ENCODE results near the gene PDE4DIP.
"Not testable (repeated sequence)": the region's sequence is repeated elsewhere in the genome, so short reads cannot be mapped to it uniquely, and the experiment has no call there.

The PDE4DIP gene

GRCh38 chr1:148909219-148909826, 65.1 kb downstream of the PDE4DIP start:
- not testable (repeated sequence) for H3K4me3 ChIP-seq (ENCODE audit: low read depth, low read length); DNase-seq (ENCODE audit: low read depth)

GRCh38 chr1:148911303-148911928, 67.2 kb downstream of the PDE4DIP start:
- not testable (repeated sequence) for H3K4me3 ChIP-seq (ENCODE audit: low read depth, low read length); DNase-seq (ENCODE audit: low read depth)

GRCh38 chr1:148916222-148916621, 72.0 kb downstream of the PDE4DIP start:
- DNase-seq (ENCODE audit: low read depth); H3K4me3 ChIP-seq (ENCODE audit: low read depth, low read length): not testable (repeated sequence)

- not testable (repeated sequence) for DNase-seq (ENCODE audit: low read depth); H3K4me3 ChIP-seq (ENCODE audit: low read depth, low read length)
These were observed 72.6 kb downstream of the PDE4DIP start for GRCh38 chr1:148916695-148917348.

- not testable (repeated sequence) for H3K4me3 ChIP-seq (ENCODE audit: low read depth, low read length); DNase-seq (ENCODE audit: low read depth)
These were observed 74.7 kb downstream of the PDE4DIP start for GRCh38 chr1:148918836-148919447.

- DNase-seq (ENCODE audit: low read depth); H3K4me3 ChIP-seq (ENCODE audit: low read depth, low read length): not testable (repeated sequence)
These were observed 76.8 kb downstream of the PDE4DIP start for GRCh38 chr1:148921047-148921446.

GRCh38 chr1:148923798-148924197, 79.6 kb downstream of the PDE4DIP start:
- DNase-seq (ENCODE audit: low read depth); H3K4me3 ChIP-seq (ENCODE audit: low read depth, low read length): not testable (repeated sequence)

GRCh38 chr1:148927645-148928044, 83.4 kb downstream of the PDE4DIP start:
- DNase-seq (ENCODE audit: low read depth); H3K4me3 ChIP-seq (ENCODE audit: low read depth, low read length): not testable (repeated sequence)

- DNase-seq (ENCODE audit: low read depth), result not testable (repeated sequence)
These were observed 85.0 kb downstream of the PDE4DIP start for GRCh38 chr1:148929253-148929652.

GRCh38 chr1:148935381-148936002, 91.3 kb downstream of the PDE4DIP start:
- not testable (repeated sequence) for H3K4me3 ChIP-seq (ENCODE audit: low read depth, low read length)

More at GRCh38 chr1:148929253-148929652, 85.0 kb downstream of the PDE4DIP start:
- not testable (repeated sequence) for H3K4me3 ChIP-seq (ENCODE audit: low read depth, low read length)

GRCh38 chr1:148942906-148943305, 98.7 kb downstream of the PDE4DIP start:
- not testable (repeated sequence) for DNase-seq (ENCODE audit: low read depth); H3K4me3 ChIP-seq (ENCODE audit: low read depth, low read length)

More at GRCh38 chr1:148935381-148936002, 91.3 kb downstream of the PDE4DIP start:
- not testable (repeated sequence) for DNase-seq (ENCODE audit: low read depth)

- DNase-seq (ENCODE audit: low read depth); H3K4me3 ChIP-seq (ENCODE audit: low read depth, low read length): not testable (repeated sequence)
These were observed 100.9 kb downstream of the PDE4DIP start for GRCh38 chr1:148945130-148945529.

GRCh38 chr1:148948768-148949167, 104.5 kb downstream of the PDE4DIP start:
- not testable (repeated sequence) for H3K4me3 ChIP-seq (ENCODE audit: low read depth, low read length); DNase-seq (ENCODE audit: low read depth)

GRCh38 chr1:148951336-148952227, 107.4 kb downstream of the PDE4DIP start:
- H3K4me3 ChIP-seq (ENCODE audit: low read depth, low read length), result peak overlapping the region; percentile 63

GRCh38 chr1:148952253-148952937, 108.2 kb downstream of the PDE4DIP start:
- not testable (repeated sequence) for DNase-seq (ENCODE audit: low read depth)
- H3K4me3 ChIP-seq (ENCODE audit: low read depth, low read length), result peak overlapping the region; percentile 63

More at GRCh38 chr1:148951336-148952227, 107.4 kb downstream of the PDE4DIP start:
- DNase-seq (ENCODE audit: low read depth), result peak; percentile 80

GRCh38 chr1:148952938-148953616, 108.8 kb downstream of the PDE4DIP start:
- peak; percentile 33 for DNase-seq (ENCODE audit: low read depth)
- peak overlapping the region; percentile 61 for H3K4me3 ChIP-seq (ENCODE audit: low read depth, low read length)

GRCh38 chr1:148953730-148954129, 109.5 kb downstream of the PDE4DIP start:
- DNase-seq (ENCODE audit: low read depth), result not testable (repeated sequence)
- H3K4me3 ChIP-seq (ENCODE audit: low read depth, low read length), result peak overlapping the region; percentile 50
